HG02759 (cell line): Measurements from ENCODE around the gene SDK2.

Experiments used
- ATAC-seq: cut with Tn5 transposase; IDR thresholded peaks from one replicate; pipeline ENCODE4 v1.9.1; 2021; ENCODE audit warnings: mild to moderate bottlenecking, moderate library complexity; ENCODE audit not compliant: unreplicated experiment

The SDK2 gene

DNA sequence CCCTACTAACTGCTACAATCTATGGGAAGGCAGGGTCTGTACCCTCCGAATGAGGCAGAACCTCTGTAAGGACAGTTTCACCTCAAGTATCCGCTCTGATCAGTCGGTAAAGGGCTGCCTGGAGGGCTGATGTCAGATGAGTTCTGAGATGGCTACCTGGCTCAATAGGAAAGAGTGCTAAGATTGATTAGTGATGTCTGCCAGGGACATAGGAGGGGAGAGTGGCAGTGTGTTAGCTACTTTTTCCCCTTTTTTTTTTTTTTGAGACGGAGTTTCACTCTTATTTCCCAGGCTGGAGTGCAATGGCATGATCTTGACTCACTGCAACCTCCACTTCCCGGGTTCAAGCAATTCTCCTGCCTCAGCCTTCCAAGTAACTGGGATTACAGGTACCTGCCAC lies 293.4 kb downstream of the SDK2 start:
- ATAC-seq: no peak

DNA sequence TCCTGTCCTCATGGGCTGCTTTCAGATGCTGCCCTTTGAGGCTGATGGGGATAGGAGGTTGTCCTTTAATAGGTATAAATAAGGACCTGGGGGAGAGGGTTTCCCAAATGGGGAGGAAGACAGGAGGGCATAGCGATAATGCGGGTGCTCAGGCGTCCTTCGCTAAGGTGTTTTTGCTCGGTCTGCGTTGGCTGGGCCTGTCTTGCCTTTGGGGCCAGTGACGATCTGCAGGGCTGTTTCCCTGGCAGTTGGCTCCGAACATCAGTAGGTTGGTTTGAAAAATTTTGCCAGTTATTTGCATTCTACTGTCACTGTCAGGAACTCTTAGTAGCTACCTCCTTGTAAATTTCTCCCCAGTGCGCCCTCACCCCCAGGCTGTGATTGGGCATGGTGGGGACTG lies 294.6 kb downstream of the SDK2 start:
- no peak for ATAC-seq

DNA sequence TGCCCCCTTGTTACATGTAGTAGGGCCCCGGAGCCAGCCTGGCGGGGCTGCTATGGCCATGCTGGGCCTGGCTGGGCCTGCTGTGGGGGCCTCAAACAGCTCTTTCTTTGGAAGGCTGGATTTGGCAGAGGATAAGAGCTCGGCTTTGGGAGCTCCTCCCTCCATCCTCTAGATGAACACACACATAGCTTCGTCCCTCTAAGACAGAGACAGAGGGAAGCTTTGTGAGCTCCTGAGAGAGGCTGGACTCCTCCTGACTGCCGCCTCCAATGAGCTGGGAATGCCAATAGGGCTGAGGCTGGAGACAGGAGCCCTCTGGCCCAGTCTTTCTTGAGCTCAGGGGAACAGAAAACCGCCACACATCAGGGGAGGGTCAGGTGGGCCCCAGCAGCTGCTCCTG lies 295.1 kb downstream of the SDK2 start:
- no peak for ATAC-seq

DNA sequence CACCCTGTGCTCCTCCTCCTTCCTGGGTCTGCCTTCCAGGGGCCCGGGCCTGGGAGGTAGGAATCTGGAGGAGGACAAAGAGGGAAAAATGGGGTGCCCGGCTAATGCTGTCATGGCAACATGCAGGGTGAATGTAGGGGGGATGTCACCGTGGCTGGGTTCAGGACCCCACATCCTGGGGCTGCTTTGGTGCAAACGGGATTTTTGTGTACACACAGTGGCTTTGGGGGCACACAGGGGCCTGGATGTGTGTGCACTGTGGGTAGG lies 295.5 kb downstream of the SDK2 start:
- ATAC-seq: no peak

DNA sequence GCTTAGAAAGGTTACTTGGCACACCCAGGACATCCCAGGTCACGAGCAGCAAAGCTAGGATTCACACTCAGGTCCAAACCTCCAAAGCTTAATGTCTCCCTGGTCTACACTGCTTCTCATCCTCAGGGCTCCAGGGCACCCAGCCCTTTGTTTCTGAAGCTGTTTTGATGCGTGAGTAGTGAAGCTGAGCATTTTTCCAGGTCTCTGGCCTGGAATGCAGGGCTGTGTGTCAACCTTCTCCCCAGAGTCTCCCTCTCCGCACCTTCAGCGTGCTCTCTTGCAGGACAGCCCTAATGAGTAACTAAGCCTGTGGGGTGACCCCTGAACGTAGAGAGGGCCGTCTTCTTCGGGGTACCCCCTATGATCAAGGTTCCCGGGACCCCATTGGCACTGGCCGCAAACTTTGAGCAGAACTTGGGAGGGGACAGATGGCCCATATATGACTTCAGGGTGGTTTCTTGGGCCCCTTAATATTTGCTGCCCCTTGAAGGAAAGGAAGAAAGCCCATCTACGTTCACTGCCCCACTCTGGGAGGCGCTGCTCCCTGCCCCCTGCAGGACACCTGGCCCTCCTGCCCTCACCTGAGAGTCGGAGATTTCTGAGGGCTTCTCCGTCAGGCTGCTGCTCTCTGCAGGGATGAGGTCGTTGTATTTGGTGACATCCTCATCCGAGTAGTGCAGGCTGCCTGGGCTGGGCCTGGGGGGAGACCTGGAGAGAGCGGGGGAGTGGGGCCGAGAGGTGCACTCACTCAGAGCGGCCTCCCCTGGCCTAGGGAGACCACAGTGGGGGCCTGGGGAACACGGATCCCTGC lies 296.0 kb downstream of the SDK2 start:
- ATAC-seq: no peak

DNA sequence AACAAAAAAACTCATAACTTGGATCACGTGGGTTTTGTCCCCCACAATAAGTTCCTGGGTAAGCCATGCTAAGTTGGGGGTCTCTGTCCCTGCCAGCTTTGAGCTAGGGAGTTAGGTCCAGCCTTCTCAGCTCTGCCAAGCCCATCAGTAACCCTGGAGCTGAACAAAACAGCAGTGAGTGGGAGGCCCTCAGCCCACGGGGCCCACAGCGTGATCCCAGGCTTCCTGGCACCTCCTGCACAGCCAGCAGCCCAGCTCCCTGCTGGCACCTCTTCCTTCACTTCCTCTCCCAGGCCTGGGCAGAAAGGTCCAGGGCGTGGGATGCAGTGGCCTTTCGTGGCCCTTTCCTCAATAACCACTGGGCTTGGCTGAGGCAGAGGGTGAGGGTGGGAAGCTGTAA lies 296.9 kb downstream of the SDK2 start:
- no peak for ATAC-seq

DNA sequence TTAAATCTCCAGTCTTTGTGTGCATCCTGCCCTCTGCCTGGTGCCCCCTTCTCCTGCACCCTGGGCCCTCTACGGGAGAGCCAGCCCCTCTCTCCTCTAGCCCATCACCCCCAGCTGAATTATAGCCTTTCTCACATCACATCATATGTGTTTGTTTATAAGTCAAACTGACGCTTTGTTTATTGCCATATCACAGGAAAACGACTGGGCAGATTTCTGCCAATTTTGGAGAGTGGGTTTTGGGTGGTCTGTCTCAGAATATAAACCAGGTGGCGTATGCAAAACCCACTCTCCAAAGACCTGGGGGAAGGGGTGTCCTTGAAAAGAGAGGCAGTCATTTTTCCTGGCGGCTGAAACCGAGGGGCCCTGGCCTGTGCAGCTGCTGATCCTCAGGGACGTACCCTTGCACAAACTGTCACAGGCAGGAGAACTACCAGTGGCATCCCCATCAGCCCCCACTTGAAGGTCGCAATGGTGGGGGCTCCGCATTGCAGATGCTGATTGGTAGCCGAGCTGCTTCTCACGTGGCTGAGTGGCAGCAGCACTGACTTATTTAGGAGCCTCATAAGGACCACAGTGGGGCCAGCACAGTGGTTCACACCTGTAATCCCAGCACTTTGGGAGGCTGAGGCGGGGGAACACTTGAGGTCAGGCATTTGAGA lies 297.6 kb downstream of the SDK2 start:
- no peak for ATAC-seq

DNA sequence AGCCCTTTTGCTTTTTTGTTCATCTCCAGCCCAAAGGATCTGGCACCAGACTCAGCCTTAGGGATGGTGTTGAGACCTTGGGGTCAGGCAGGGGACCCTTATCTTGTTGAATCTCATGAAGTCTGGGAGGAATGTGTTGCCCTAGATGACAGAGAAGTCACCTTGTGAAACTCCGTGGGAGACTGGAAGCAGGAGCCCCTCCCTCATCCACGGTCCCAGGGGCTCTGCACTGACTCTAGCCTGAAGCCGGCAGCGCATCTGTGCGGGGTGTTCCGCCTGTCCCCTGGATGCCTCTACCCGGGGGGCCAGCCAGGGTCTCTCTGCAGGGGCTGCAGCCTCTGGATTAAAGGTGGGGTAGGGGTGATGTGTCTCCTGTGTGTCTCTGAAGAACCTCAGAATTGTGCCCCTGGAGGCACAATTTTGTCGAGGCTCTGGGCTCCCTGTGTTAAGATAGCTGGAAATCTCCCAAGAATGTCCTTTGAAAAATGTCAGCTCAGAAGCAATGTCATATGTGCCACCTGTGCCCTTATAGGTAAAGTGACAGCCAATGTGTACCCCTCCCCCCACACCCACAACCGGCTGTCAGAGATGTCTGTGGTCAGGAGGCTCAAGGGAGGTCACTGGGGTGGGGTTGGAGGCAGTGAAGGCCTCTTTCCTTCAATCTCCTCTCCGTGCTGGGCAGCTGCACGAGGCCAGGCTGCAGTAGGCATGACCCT lies 300.3 kb downstream of the SDK2 start:
- no peak for ATAC-seq

DNA sequence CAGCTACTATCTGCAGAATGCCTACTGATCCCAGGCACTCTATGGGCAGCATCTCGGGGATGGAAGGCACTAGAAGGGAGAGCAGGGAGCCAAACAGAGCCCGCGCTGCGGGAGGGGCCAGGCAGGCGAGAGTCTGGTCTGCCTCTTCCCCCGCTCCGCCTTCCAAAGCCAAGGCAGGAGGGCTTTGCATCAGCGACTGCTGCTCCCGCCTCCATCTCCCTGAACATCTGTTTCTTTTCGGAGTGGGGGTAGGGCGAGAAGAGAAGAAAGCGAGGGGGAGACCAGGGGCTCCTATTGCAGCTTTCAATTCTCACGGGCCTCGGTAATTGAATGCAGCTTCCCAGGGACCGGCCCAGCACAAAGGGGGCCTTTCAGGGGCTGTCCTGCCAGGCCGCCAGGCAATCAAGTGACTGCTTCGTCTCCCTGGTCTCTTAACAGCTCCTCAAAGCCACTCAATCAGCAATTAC lies 301.0 kb downstream of the SDK2 start:
- ATAC-seq: no peak

DNA sequence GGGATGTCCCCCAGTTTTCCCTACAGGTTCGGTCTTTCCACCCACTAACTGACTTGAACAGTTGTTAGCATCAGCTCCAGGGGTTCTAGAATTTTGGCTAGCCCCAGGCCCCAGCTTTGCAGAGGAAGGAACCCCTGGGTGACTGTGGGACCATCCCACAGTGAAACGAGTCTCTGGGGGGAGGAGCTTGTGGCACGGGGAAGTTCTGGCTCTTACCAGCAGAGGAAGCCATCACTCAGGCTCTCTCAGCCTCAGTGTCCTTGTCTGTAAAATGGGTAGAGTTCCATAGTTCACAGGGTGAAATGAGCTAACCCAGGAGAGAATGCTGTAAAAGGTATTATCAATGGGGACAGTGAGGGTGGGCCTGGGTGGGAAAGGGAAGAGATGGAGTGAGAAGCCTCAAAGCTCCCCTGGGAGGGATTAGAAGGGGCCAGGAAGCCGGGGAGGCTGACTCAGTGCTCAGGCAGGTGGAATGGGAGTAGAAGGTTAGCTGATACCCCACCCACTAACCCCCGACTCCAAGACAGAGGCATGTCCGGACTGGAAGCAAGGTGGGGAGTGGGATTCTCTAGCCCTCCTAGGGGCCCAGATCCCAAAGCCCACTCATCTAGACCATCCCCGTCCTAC lies 301.6 kb downstream of the SDK2 start:
- no peak for ATAC-seq

DNA sequence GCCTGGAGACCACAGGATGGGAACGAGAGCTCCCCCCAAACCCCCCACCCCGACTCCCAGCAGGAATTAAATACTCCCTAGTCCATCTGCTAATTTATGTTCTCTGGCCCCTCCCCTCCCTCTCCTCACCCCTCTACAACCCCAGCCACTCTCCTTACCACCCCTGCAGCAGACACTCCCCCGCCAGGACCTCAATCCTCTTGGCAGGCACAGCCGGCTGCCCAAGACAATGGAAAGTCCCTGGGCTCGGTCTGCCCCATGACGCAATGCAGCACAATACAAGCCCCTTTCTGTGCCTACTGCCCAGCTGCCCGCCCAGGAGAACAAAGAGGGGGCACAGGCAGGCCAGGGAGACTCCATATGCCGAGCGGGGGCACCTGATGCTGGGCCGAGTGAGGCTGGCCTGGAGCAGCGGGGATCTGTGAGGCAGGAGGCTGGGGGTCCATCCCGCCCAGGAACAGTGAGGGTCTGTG lies 302.2 kb downstream of the SDK2 start:
- no peak for ATAC-seq

DNA sequence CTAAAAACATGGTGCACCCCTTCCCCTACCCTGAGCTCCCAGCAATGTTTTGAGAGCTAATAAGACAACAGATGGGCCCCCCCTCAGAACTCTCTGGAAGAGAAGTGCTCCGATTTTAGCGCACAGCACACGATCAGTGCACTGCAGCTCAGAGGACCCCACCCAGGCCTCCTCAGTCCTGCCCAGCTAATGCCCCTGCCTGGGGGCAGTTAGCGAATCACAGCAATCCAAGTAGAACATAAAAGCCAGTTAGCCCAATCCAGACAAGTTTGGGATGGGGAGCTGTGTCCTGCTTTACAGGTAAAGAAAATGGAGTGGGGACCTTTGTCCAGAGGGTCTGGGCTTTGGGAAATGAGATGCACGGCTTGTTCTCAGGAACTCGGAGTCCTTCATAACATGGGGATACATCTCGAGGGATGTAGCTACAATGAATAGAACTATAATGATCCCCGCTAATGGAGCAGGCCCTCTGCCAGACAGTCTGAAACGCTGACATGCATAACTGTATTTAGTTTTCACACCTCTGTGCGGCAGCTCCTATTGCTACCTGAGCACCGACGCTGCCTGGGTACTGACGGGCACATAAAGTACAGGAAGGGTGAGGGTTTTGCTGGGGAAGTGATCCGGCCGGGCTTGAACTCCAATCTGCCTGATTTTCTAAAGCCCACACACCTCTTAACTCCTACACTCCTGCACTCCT lies 302.7 kb downstream of the SDK2 start:
- ATAC-seq: no peak

DNA sequence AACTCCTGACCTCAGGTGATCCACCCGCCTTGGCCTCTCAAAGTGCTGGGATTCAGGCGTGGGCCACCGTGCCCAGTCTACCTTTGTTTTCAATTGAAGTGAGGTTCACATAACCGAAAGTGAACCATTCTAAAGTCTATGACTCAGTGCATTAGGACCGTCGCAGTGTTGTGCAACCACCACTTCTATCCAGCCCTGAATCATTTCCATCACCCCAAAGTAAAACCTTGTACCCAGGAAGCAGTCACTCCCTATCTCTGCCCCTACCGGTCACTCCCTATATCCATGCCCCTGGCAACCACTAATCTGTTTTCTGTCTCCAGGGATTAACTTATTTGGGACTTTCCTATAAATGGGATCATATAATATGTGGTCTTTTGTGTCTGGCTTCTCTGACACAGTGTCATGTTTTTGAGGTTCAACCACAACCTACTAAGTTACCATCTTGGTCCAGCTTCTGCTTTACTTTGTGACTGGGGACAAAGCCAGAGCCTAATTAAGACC lies 304.1 kb downstream of the SDK2 start:
- ATAC-seq: no peak

DNA sequence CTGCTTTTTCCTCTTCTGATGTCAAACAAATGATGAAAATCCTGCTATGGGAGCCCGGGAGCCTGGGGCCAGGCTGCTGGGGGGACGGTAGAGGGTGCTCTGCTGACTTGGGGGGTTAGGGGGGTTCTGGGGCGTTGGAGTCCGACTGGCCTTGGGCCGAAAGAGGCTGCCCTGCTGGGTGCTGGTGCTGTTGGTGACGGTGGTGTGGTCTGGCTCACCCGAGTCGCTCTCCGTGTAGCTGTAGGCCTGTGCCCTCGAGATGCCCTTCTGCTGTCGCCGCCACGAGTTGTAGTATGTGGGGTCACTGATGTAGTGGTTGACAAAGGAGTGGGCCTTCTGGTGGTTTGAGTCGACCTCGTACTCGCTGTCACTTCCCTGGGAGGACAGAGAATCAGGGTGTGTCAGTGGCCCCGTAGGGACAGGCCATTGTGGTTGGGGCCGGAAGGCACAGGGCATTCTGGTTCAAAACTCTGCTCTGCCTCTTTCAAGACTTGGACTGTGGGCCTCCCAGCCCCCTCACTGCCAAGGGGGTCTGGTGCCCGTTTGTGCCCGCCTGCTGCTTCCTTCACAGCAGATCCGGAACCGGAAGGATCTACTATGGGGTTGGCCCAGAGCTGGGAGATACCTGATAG lies 305.6 kb downstream of the SDK2 start:
- no peak for ATAC-seq

DNA sequence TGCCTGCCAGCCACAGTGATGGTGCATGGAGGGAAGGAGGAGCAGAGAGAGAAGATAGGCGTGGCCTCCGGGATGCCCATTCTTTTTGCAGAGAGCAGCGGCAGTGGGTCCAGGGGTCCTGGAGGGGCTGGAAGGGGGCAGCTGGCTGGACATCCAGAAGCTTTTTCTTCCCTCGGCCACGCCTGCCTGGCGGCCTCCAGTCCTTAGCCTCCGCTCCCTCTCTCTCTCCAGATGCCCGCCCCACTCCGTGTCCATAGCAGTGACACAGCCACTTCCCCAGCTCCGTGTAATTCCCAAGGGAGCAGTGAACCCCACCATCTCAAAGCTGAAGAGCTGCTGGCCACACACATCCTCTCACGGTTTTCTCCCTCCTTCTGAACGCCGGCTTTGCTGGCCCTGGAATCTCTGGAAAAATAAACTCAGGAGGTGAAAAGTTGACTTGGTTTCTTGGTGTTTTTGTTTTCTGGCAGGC lies 306.2 kb downstream of the SDK2 start:
- ATAC-seq: no peak

DNA sequence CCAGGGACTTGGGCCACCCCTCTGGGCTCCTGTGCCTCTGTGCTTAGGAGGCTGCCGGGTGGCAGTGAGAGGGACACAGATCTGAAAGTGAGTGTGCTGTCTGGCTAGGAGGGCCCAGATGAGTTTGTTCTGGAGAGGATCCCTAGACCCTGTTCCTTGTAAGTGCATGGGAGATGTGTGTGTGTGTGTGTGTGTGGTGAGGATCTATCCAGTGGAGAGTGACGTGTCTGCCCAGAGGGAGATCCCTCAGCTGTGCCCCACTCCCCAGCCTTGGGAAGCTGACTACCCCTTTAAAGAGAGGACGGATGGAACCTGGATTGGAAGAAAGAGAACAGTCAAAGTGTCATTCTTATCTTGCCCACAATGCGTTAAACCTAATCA lies 306.9 kb downstream of the SDK2 start:
- ATAC-seq: no peak

DNA sequence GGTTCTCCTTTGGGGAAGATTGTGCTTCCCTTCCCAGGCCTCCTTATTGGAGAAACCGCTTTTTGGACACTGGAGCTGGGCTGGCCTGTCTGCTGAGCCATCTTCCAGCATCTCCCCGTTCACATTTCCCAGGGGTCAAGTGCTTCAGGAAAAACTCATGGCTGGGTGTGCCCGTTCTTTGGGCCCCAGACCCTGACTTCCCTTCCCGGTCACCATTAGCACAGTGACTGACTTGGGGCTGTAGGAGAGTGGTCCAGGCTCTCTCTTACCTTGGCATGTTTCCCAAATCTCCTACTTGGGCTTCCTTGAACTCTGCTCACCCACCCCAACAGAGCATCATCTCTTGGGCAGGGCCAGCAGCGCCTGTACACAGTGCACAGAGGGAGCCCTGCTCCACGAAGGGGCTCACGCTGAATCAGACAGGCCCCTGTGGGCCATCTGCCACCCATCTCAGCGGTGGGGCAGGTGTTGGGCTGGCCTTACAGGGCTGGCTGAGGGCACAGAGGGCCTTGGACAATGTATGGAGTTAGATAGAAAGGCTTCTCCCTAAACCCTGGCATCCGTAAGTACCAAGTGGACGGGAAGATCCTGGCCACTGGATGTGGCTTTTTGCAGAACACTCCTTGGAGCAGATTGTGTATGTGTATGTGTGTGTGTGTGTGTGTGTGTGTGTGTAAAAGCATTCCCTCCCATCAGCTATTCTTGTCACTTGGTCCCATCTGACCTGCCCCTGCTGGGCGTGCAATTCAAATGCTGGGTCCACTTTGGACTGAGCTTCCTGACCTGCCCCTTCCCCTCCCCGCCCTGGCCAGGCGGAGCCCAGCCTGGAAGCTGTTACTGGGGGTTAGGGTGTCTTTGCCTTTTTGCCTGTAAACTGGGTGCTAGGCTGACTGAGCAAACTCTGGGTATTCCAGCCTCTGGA lies 307.6 kb downstream of the SDK2 start:
- no peak for ATAC-seq

DNA sequence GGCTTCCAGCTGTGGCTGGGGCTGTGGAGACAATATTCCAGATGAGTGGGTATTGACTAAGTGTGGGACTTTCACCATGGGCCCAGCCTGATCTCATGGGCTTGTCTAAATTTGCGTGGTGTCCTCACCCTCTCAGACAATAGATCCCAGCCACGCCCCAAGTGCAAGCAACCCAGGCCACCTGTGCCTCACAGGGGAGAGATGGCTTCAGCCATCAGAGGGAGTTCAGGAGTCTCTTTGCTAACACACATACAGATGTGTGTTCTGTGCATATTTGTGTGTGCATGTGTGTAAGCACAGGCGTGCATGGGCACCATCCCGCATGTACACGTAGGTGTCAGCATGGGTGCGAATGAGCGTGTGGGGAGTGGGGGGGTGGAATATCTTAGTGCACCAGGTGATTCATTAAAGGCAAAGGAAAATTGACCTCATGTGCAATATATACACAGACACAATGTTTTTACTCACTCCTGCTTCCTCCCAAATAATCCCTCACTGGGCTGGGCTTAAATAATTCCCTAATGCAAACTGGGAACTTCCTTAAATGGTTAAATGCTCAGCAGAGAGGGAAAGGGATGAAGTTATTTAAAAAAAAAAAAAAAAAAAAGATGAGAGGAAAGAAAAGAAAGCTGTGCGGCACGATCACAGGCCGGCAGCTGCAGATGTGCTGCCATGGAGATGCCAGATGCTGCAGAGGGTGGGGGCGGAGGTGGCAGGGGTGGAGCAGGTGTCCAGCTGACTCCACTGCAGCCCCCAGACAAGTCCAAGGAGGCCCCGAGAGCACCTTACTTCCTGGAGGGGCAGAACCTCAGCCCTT lies 308.4 kb downstream of the SDK2 start:
- ATAC-seq: no peak
